SKM-1 treated with dmso at 0.1 percent for 144 hours (cell line): ENCODE data around the gene SPATA17.

ENCODE experiments used
- DNase-seq: peaks from one replicate; lab custom pipeline; 2025; ENCODE audit not compliant: unreplicated experiment; lab: John Stamatoyannopoulos, UW

Gene SPATA17

DNA sequence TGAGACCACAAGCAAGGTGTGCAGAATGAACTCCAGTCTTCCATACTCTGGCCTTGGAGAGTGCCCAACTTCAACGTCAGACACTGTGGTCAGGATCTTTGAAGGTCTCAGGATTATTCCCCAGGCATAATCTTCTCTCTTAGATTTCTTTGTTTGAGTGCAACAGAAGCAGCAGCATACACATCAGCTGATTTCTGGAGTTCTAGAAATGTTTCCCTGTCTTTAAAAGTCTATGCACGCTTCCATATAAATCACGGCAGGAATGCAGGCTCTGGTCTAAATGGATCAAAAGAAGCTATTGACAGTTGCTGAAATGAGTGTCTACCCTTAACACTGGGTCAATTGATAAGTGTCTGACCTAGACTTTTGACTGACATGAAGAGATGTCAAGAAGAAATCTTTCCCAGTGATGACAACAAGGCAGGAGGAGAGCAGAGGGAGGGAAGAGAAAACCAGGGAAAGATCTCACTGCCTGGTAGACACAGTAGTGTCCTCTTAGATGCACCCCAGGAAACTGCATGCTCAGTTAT, 279.7 kb downstream of the SPATA17 start:
- DNase-seq = no peak

DNA sequence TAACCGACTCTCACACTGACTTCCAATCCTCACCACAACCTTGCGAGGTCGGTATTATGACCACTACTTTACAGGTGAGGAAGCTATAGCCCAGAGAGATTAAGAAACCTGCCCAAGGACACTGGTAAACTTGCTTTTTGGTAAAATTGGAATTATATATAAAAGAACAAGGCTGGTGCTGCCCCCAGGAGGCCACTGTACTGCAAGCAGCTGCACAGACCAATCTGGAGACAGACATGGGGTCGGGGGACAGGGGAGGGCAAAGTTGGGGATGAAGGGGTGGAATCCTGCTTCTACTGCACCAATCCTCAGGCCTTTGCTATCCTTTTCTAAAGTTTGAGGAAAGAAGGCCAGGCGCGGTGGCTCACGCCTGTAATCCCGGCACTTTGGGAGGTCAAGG, 280.8 kb downstream of the SPATA17 start:
- no peak for DNase-seq

DNA sequence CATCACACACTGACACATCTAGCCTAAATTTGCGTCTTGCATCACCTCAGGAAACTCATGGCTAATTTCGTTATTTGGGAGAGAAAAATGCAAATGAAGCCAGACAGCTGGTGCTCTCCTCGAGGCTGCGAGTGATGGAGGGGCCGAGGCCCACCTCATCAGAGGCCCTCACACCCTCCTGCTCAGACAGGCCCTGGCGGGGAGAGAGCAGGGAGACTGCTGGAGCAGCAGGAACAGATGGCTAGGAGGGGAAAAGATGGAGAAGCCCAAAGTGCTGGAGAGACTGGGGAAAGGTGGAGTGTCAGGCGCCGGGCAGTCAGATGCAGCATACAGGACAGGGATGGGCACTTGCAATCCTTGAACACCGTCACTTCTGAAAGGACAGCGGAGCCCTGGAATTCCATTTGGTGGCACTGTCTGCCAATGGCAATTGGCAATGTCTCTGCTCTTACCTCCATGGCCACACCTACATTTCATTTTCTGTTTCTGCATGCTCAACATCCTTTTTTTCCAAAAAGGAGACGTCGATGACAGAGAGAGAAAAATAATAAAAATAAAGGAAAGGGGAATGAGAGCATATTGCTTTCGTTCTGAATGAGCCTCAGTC, 286.2 kb downstream of the SPATA17 start:
- DNase-seq = no peak

DNA sequence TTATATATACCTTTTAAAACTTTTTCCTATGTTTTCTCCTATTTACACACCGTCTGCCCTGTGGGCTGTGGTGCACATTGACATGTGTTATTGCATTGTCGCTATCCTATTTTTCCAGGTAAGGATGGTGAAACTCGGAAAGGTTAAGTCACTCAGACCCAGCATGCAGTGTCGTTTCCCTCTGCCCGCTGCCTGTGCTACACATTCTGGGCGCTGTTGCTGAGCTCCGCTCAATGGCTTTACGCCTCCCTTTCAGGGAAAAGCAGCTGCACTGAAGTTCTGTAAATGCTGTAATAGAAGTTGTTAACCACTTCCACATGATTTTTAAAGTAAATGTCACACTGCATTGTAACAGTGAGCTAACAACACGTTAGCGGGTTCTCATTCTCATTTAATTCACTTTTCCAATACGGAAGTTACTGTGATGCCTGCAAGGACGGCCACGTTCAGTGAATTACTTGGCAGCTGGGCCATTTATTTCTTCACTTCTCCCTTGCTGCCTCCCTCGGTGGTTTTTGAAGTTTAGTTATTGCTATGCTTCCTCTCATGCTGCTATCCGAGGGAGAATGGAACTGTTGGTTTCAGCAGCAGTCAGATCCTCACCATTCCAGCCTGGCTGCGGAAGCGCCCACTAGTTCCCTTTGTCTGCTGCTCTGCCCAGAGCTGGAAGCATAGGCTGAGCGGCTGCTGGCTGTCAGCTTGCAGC, 288.7 kb downstream of the SPATA17 start:
- DNase-seq = no peak
